Muscle layer of colon (tissue), 2 donors: ENCODE data around the gene TMEM129.

Source experiments
- H3K27ac ChIP-seq: one replicate; pipeline ENCODE4 v1.7.0; 2013; ENCODE audit warnings: low read depth, mild to moderate bottlenecking, low read length, moderate library complexity
- H3K27me3 ChIP-seq, 2 donors: one replicate each; pipeline ENCODE4 v1.7.0; 2013; ENCODE audit warnings: low read length in 2 of 2, mild to moderate bottlenecking in 2 of 2; ENCODE audit not compliant: insufficient read depth in 2 of 2, control insufficient read depth in 1 of 2
- H3K36me3 ChIP-seq: one replicate; pipeline ENCODE4 v1.7.0; 2013; ENCODE audit warnings: mild to moderate bottlenecking, low read length; ENCODE audit not compliant: insufficient read depth
- H3K4me1 ChIP-seq: one replicate; pipeline ENCODE4 v1.7.0; 2013; ENCODE audit warnings: mild to moderate bottlenecking, low read length; ENCODE audit not compliant: insufficient read depth
- H3K4me3 ChIP-seq, 2 donors: one replicate each; pipeline ENCODE4 v1.7.0; 2013; ENCODE audit warnings: low read length in 2 of 2, low read depth in 1 of 2, mild to moderate bottlenecking in 1 of 2, moderate library complexity in 1 of 2
- H3K9ac ChIP-seq: one replicate; pipeline ENCODE4 v1.7.0; 2013; ENCODE audit warnings: low read length
- H3K9me3 ChIP-seq: one replicate; pipeline ENCODE4 v1.7.0; 2013; ENCODE audit warnings: mild to moderate bottlenecking, low read length
- donor health status: abdominal sarcoma.
- donor health status: Adenocarcinoma of cecum.

The TMEM129 gene

DNA sequence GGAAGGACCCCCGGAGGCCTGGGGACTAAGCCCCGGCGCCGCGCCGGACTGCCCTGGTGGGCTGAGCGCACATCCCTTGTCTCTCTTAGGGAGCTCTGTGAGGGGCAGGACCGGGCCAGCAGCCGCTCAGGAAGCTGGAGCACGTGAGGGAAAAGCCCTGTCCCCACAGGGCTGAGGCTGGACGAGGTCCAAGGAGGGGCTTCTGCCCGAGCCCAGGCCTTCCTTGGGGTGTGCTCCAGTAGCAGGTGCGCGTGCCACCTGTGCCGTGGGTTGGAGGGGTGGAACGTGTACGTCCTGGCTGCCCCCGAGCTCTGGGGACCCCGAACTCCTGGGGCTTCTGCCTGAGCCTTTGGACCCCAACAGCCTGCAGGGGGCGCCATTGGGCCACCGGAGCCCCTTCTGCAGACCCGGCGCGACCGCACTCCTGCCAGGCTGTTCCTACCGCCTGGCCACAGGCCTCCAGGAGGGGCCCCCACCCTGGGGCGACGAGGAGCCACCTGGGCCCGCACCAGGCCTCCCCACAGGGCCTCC lies 27.4 kb upstream of the TMEM129 start:
- Histone ChIP-seq H3K27me3 (peaks cover 0 to 17% of the 10 kb centered on the region in 2 donors), H3K4me1 (no peaks in the 10 kb centered on the region), H3K36me3 (no peaks in the 10 kb centered on the region), H3K4me3 (no peak overlapping the region), H3K9ac (no peak overlapping the region), H3K9me3 (no peaks in the 10 kb centered on the region), H3K27ac (no peak overlapping the region)

DNA sequence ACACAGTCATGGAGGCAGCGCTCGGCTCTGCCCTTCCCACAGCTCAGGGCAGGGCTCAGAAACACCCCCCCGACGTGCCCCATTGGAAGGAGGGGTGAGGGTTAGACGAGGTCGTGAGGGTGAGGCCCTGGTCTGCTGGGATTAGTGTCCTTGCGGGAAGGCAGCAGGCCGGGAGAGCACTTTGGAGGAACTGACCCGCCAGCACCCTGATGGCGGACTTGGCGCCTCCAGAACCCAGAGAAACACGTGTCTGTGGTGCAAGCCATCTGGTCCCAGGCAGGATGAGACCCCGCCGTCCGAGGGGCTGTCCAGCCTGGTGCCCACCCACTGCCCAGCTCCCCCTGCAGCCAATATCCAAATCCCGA lies 26.5 kb upstream of the TMEM129 start:
- H3K27ac ChIP-seq, result no peak overlapping the region
- H3K27me3 ChIP-seq, result peaks cover 0 to 17% of the 10 kb centered on the region in 2 donors
- no peaks in the 10 kb centered on the region for H3K4me1 ChIP-seq
- no peak overlapping the region for H3K4me3 ChIP-seq
- no peaks in the 10 kb centered on the region for H3K9me3 ChIP-seq
- no peaks in the 10 kb centered on the region for H3K36me3 ChIP-seq
- no peak overlapping the region for H3K9ac ChIP-seq

- no peaks in the 10 kb centered on the region for H3K4me1 ChIP-seq
- H3K9ac ChIP-seq, result no peak overlapping the region
- H3K9me3 ChIP-seq, result no peaks in the 10 kb centered on the region
- no peak overlapping the region for H3K27ac ChIP-seq
- H3K27me3 ChIP-seq, result peaks cover 0 to 13% of the 10 kb centered on the region in 2 donors
- H3K4me3 ChIP-seq, result no peak overlapping the region
- H3K36me3 ChIP-seq, result no peaks in the 10 kb centered on the region
These were observed 25.9 kb upstream of the TMEM129 start for GRCh38 chr4:1746919-1747602.

DNA sequence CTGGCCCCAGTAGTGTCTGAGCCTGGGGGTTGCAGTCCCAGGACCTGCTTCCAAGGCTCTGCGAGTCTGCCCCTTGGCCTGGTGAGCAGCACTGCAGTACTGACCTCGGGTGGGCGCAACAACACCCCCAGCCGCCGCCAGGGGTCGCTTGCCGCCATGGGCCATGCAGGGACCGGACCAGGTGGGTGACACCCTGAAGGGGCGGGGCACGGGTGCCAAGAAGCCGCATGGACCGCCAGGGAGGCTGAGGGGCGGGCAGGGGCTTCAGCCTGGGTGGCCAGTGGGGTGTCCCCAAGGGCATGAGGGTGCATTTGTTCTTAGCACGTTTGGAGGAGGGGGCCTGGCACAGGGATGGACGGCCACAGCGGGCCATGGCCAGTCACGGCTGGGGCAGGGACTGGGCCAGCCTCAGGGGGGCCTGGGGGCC lies 25.2 kb upstream of the TMEM129 start:
- H3K27ac ChIP-seq, result no peak overlapping the region
- no peaks in the 10 kb centered on the region for H3K36me3 ChIP-seq
- no peak overlapping the region for H3K9ac ChIP-seq

GRCh38 chr4:1745697-1746096 lies 24.6 kb upstream of the TMEM129 start:
- H3K36me3 ChIP-seq, result no peaks in the 10 kb centered on the region
- H3K27ac ChIP-seq, result no peak overlapping the region
- H3K4me3 ChIP-seq, result no peak overlapping the region
- H3K27me3 ChIP-seq, result peaks cover 0 to 12% of the 10 kb centered on the region in 2 donors
- no peak overlapping the region for H3K9ac ChIP-seq
- H3K4me1 ChIP-seq, result no peaks in the 10 kb centered on the region
- H3K9me3 ChIP-seq, result no peaks in the 10 kb centered on the region

More for the DNA sequence above, 25.2 kb upstream of the TMEM129 start:
- H3K4me1 ChIP-seq, result no peaks in the 10 kb centered on the region
- H3K4me3 ChIP-seq, result no peak overlapping the region
- H3K27me3 ChIP-seq, result peaks cover 0 to 12% of the 10 kb centered on the region in 2 donors
- H3K9me3 ChIP-seq, result no peaks in the 10 kb centered on the region

- Histone ChIP-seq H3K27me3 (peaks cover 0 to 10% of the 10 kb centered on the region in 2 donors), H3K4me1 (no peaks in the 10 kb centered on the region), H3K9me3 (no peaks in the 10 kb centered on the region), H3K4me3 (no peak overlapping the region), H3K36me3 (no peaks in the 10 kb centered on the region), H3K27ac (no peak overlapping the region), H3K9ac (no peak overlapping the region)
These were observed 24.0 kb upstream of the TMEM129 start for GRCh38 chr4:1745165-1745564.

DNA sequence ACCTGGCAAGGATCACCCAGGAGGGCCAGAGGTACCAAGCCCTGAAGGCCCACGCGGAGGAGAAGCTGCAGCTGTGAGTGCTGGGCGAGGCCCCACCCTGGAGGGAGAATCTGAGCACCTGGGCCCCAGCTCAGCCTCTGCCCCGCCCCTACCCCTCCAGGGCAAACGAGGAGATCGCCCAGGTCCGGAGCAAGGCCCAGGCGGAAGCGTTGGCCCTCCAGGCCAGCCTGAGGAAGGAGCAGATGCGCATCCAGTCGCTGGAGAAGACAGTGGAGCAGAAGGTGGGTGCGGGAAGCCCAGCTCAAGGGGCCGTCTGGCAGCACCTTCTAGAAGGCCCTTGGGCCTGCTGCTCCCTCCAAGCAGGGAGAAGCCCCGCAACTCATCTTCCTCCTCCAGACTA lies 23.4 kb upstream of the TMEM129 start:
- Histone ChIP-seq H3K9ac (no peak overlapping the region), H3K27me3 (peaks cover 0 to 8% of the 10 kb centered on the region in 2 donors), H3K36me3 (no peaks in the 10 kb centered on the region), H3K4me1 (no peaks in the 10 kb centered on the region), H3K27ac (no peak overlapping the region), H3K4me3 (no peak overlapping the region), H3K9me3 (no peaks in the 10 kb centered on the region)

GRCh38 chr4:1743975-1744374 lies 22.9 kb upstream of the TMEM129 start:
- Histone ChIP-seq H3K4me1 (no peaks in the 10 kb centered on the region), H3K27ac (no peak overlapping the region), H3K36me3 (no peaks in the 10 kb centered on the region), H3K9ac (no peak overlapping the region), H3K27me3 (peaks cover 0 to 8% of the 10 kb centered on the region in 2 donors), H3K4me3 (no peak overlapping the region), H3K9me3 (no peaks in the 10 kb centered on the region)

- peaks cover under 1% of the 10 kb centered on the region for H3K9me3 ChIP-seq
- no peaks in the 10 kb centered on the region for H3K36me3 ChIP-seq
- H3K27me3 ChIP-seq, result peaks cover 0 to 7% of the 10 kb centered on the region in 2 donors
- H3K9ac ChIP-seq, result no peak overlapping the region
- H3K27ac ChIP-seq, result no peak overlapping the region
- no peaks in the 10 kb centered on the region for H3K4me1 ChIP-seq
- H3K4me3 ChIP-seq, result no peak overlapping the region
These were observed 22.4 kb upstream of the TMEM129 start for GRCh38 chr4:1743551-1743950.

DNA sequence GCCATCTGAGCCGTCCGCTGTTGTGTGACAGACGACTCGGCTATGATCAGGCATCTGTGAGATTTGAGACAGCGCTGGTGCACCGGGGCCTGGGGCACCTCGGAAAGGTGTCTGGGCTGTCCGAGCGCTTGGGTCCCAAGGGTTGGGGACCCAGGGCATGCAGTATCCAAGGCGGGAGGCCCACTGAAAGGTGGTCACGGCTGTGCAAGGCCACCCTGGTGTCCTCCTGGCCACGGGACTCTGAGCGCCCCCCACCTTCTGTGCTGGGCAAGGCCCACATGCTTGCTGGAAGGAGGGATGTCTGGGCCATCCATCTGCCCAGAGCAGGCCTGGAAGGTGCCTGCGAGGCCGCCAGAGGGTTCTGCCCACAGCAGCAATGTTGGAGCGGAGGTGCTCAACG lies 20.1 kb upstream of the TMEM129 start:
- H3K9ac ChIP-seq, result no peak overlapping the region
- H3K27ac ChIP-seq, result no peak overlapping the region
- H3K4me1 ChIP-seq, result no peaks in the 10 kb centered on the region
- no peaks in the 10 kb centered on the region for H3K27me3 ChIP-seq
- peaks cover 6% of the 10 kb centered on the region for H3K36me3 ChIP-seq
- H3K9me3 ChIP-seq, result peaks cover 5% of the 10 kb centered on the region
- H3K4me3 ChIP-seq, result no peak overlapping the region

GRCh38 chr4:1740021-1740545 lies 19.0 kb upstream of the TMEM129 start:
- peaks cover 5% of the 10 kb centered on the region for H3K9me3 ChIP-seq
- H3K27ac ChIP-seq, result no peak overlapping the region
- H3K9ac ChIP-seq, result no peak overlapping the region
- no peaks in the 10 kb centered on the region for H3K27me3 ChIP-seq
- H3K36me3 ChIP-seq, result peaks cover 6% of the 10 kb centered on the region
- H3K4me1 ChIP-seq, result no peaks in the 10 kb centered on the region
- H3K4me3 ChIP-seq, result no peak overlapping the region

DNA sequence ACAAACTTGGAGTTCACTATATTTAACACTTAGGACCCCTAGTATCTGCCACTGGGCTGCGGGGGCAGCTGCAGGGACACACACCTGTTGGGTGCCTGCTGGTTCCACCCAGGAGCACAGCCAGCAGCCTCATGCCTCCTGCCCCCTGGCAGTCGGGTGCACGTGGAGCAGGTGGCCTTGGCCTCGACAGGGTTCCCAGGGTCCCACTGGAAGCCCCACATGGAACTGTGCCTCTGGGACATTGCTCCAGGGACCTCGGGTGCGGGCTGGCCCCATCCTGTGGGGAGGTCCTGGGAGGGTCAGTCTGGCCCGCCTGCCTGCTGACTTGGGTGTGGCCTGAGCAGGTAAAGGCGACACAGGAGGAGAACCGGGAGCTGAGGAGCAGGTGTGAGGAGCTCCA lies 18.2 kb upstream of the TMEM129 start:
- Histone ChIP-seq H3K4me1 (no peaks in the 10 kb centered on the region), H3K4me3 (no peak overlapping the region), H3K27me3 (no peaks in the 10 kb centered on the region), H3K9ac (no peak overlapping the region), H3K27ac (no peak overlapping the region), H3K9me3 (peaks cover 5% of the 10 kb centered on the region), H3K36me3 (peaks cover 6% of the 10 kb centered on the region)
